ENCODE data around the gene CYB5R2. TPM values are rescaled to one million over a fixed set of nuclear protein-coding genes. Genes with fewer than 3 reads are reported as not detected.

CYB5R2 gene
- polyA plus RNA-seq, 2 of the 4 experiments (the other 2 are of a cell fraction) = 2.4 to 6.3 TPM

- no peak for FAIRE-seq
- no peaks in the 10 kb centered on the region for H3K4me1 ChIP-seq
- ATAC-seq = no peak
- POLR2A ChIA-PET = no interaction called here
- H3K4me3 ChIP-seq = no peak overlapping the region
- 90% methylated on average over 2 of the region's 2 CpGs for WGBS (ENCODE audit: missing lambda C conversion rate)
- TF ChIP-seq FOSB (CRISPR knock-in tag; IDR thresholded peaks at IDR 0.05) = no peak
- TF ChIP-seq, protein P1, sequence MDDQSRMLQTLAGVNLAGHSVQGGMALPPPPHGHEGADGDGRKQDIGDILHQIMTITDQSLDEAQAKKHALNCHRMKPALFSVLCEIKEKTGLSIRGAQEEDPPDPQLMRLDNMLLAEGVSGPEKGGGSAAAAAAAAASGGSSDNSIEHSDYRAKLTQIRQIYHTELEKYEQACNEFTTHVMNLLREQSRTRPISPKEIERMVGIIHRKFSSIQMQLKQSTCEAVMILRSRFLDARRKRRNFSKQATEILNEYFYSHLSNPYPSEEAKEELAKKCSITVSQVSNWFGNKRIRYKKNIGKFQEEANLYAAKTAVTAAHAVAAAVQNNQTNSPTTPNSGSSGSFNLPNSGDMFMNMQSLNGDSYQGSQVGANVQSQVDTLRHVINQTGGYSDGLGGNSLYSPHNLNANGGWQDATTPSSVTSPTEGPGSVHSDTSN (IDR thresholded peaks at IDR 0.05) = no peak
- TF ChIP-seq EHMT2 (IDR thresholded peaks at IDR 0.05; ENCODE audit: low read depth) = no peak
- no peaks in the 10 kb centered on the region for H3K9me3 ChIP-seq
- CTCF ChIA-PET = interaction anchor here (1.3 to 1.4 kb wide), 3 partner anchors 25 to 61 kb away, joined by 4 to 6 read pairs (median 4); no protein-coding TSS in a partner anchor
- no peak overlapping the region for H3K4me2 ChIP-seq
- no peak for DNase-seq (ENCODE audit: low read depth in 1 of 2, low spot score in 1 of 2)
- H3K27ac ChIP-seq = no peak overlapping the region
Observed at GRCh38 chr11:7632211-7632610, 41.1 kb downstream of the CYB5R2 start.

- no peaks in the 10 kb centered on the region for H3K9me3 ChIP-seq
- CTCF ChIA-PET = interaction anchor here (2.1 to 2.7 kb wide), 2 partner anchors 10 to 59 kb away, joined by 6 to 16 read pairs; no protein-coding TSS in a partner anchor
- no peak overlapping the region for H3K27ac ChIP-seq
- WGBS (ENCODE audit: missing lambda C conversion rate) = 86% methylated on average over 2 of the region's 2 CpGs
- TF ChIP-seq EHMT2 (IDR thresholded peaks at IDR 0.05; ENCODE audit: low read depth) (no peak), EHF (CRISPR knock-in tag; IDR thresholded peaks at IDR 0.05) (no peak), ZSCAN20 (CRISPR knock-in tag; IDR thresholded peaks at IDR 0.05) (no peak), MYC (IDR thresholded peaks at IDR 0.05; ENCODE audit: borderline replicate concordance, low read length) (no peak), FOSL2 (IDR thresholded peaks at IDR 0.05) (no peak), FOSL2 (CRISPR knock-in tag; IDR thresholded peaks at IDR 0.05) (no peak), JUN (IDR thresholded peaks at IDR 0.05) (no peak), HEYL (CRISPR knock-in tag; IDR thresholded peaks at IDR 0.05) (no peak), MAFK (IDR thresholded peaks at IDR 0.05; ENCODE audit: partially characterized antibody) (no peak), RFX5 (IDR thresholded peaks at IDR 0.05) (no peak), EP300 (IDR thresholded peaks at IDR 0.05) (no peak), ZFP36 (IDR thresholded peaks at IDR 0.05; ENCODE audit: borderline replicate concordance, partially characterized antibody) (no peak), CBX8 (IDR thresholded peaks at IDR 0.05) (no peak), CEBPB (IDR thresholded peaks at IDR 0.05) (no peak), FOSB (CRISPR knock-in tag; IDR thresholded peaks at IDR 0.05) (no peak), MAX (IDR thresholded peaks at IDR 0.05) (no peak), MAZ (IDR thresholded peaks at IDR 0.05; ENCODE audit: borderline replicate concordance, low read depth, low read length) (no peak)
- TF ChIP-seq, protein P1 (IDR thresholded peaks at IDR 0.05) = no peak
- no peak overlapping the region for H3K4me2 ChIP-seq
- no peaks in the 10 kb centered on the region for H3K4me1 ChIP-seq
- DNase-seq (ENCODE audit: low read depth in 1 of 2, low spot score in 1 of 2) (no peak), FAIRE-seq (no peak), ATAC-seq (no peak)
- H3K4me3 ChIP-seq = no peak overlapping the region
- POLR2A ChIA-PET = interaction anchor here (0.6 kb wide), 1 partner anchor 64 kb away, joined by 7 read pairs; no protein-coding TSS in a partner anchor
Observed at GRCh38 chr11:7630002-7630401, 43.3 kb downstream of the CYB5R2 start.

DNA sequence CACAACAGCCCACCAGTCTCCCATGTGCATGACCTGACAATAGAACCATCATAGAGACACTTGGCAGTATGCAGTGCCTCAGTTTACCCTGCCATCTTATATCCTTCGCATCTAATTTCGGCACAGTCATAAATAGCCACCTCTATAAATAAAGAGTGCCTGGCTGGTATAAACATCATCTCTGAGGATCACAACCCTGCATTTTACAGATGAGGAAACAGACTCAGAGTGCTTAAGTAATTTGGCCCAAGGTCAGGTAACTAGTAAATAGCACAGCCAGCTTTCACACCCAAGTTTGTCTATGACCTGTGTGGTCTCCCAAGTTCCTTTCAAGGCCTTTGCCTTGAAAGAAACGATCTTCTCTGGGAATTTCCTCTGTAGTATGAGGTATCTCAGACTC lies 44.6 kb downstream of the CYB5R2 start:
- TF ChIP-seq MAFK (IDR thresholded peaks at IDR 0.05; ENCODE audit: partially characterized antibody) (no peak), RAD21 (conservative IDR thresholded peaks at IDR 0.05 in 1 of 2, IDR thresholded peaks at IDR 0.05 in 1 of 2) (no peak), HOXA7 (CRISPR knock-in tag; IDR thresholded peaks at IDR 0.05) (no peak), JUNB (IDR thresholded peaks at IDR 0.05) (no peak), FOSB (CRISPR knock-in tag; IDR thresholded peaks at IDR 0.05) (no peak), EHMT2 (IDR thresholded peaks at IDR 0.05; ENCODE audit: low read depth) (no peak), SMC3 (IDR thresholded peaks at IDR 0.05) (no peak)
- TF ChIP-seq, protein P2, sequence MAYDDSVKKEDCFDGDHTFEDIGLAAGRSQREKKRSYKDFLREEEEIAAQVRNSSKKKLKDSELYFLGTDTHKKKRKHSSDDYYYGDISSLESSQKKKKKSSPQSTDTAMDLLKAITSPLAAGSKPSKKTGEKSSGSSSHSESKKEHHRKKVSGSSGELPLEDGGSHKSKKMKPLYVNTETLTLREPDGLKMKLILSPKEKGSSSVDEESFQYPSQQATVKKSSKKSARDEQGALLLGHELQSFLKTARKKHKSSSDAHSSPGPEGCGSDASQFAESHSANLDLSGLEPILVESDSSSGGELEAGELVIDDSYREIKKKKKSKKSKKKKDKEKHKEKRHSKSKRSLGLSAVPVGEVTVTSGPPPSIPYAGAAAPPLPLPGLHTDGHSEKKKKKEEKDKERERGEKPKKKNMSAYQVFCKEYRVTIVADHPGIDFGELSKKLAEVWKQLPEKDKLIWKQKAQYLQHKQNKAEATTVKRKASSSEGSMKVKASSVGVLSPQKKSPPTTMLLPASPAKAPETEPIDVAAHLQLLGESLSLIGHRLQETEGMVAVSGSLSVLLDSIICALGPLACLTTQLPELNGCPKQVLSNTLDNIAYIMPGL (CRISPR knock-in tag; IDR thresholded peaks at IDR 0.05; ENCODE audit: borderline replicate concordance) = no peak
- TF ChIP-seq, protein P3, sequence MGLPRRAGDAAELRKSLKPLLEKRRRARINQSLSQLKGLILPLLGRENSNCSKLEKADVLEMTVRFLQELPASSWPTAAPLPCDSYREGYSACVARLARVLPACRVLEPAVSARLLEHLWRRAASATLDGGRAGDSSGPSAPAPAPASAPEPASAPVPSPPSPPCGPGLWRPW (IDR thresholded peaks at IDR 0.05) = no peak
- FAIRE-seq = no peak
- POLR2A ChIA-PET = no interaction called here

More for the DNA sequence above, 44.6 kb downstream of the CYB5R2 start:
- H3K4me2 ChIP-seq = no peak overlapping the region
- CTCF ChIA-PET = interaction anchor here (0.8 to 2.7 kb wide), 4 partner anchors 10 to 57 kb away, joined by 3 to 16 read pairs (median 5); no protein-coding TSS in a partner anchor
- H3K4me3 ChIP-seq = no peak overlapping the region
- DNase-seq (ENCODE audit: low read depth in 1 of 2, low spot score in 1 of 2) (no peak), ATAC-seq (no peak)
- no peak overlapping the region for H3K27ac ChIP-seq
- WGBS (ENCODE audit: missing lambda C conversion rate) = 86% methylated on average over 3 of the region's 3 CpGs
- H3K9me3 ChIP-seq = no peaks in the 10 kb centered on the region
- no peaks in the 10 kb centered on the region for H3K4me1 ChIP-seq

Data from A549 (cell line).